Measurements from ENCODE around the gene KIF26B. TPM values are rescaled to one million over a fixed set of nuclear protein-coding genes. Genes with fewer than 3 reads are reported as not detected.

Gene KIF26B
- total and polyA plus RNA-seq, 2 of the 4 experiments (the other 2 are of a cell fraction) = 0.53 to 0.54 TPM

- no peak overlapping the region for H3K9ac ChIP-seq (ENCODE audit: low read depth, low read length)
- in situ Hi-C loops (cut with MboI; ENCODE audit: low sequenced_read_pairs) (no loop called here), dilution Hi-C loops (cut with HindIII; ENCODE audit: low sequenced_read_pairs, unreplicated experiment) (no loop called here), intact Hi-C loops (cut with micrococcal nuclease) (no loop called here)
- no peaks in the 10 kb centered on the region for H3K9me1 ChIP-seq (ENCODE audit: insufficient read depth, low read length)
- no peaks in the 10 kb centered on the region for H4K20me1 ChIP-seq (ENCODE audit: insufficient read depth, low read length)
- H3K27me3 ChIP-seq (ENCODE audit: control insufficient read depth, insufficient read depth, low read length) = no peaks in the 10 kb centered on the region
- ChIA-PET CTCF (no interaction called here), POLR2A (ENCODE audit: unreplicated experiment) (interaction anchor here (0.7 kb wide), 1 partner anchor 11 kb away, joined by 5 read pairs; no protein-coding TSS in a partner anchor)
- no peak for TF ChIP-seq SMC3 (IDR thresholded peaks at IDR 0.05; ENCODE audit: low read depth, low read length)
- no peak overlapping the region for H3K27ac ChIP-seq (ENCODE audit: insufficient read depth, low read length)
- no peaks in the 10 kb centered on the region for H3K36me3 ChIP-seq (ENCODE audit: control insufficient read depth, insufficient read depth, low read length)
- no CpG with 5 or more reads among the region's 4 CpGs for WGBS, 2 experiments (ENCODE audit: extremely low coverage in 2 of 2, insufficient read length in 1 of 2)
- no TSS peak for BruUV-seq (replicated peaks)
- H3K56ac ChIP-seq (ENCODE audit: extremely low read depth, insufficient read depth, low read length) = no peak overlapping the region
- H3K4me2 ChIP-seq (ENCODE audit: low read depth, low read length) = no peak overlapping the region
- H4K5ac ChIP-seq (ENCODE audit: low read depth, low read length) = no peak overlapping the region
- H2AK9ac ChIP-seq (replicated peaks; ENCODE audit: low read depth, low read length, poor library complexity) = no peak overlapping the region
- H3K14ac ChIP-seq (replicated peaks; ENCODE audit: low read depth, low read length) = no peak overlapping the region
- no peak overlapping the region for H2BK120ac ChIP-seq (ENCODE audit: low read depth, low read length)
- no peak overlapping the region for H3K4me3 ChIP-seq (ENCODE audit: insufficient read depth, low read depth, low read length)
- H4K8ac ChIP-seq (ENCODE audit: low read depth in 2 of 2, low read length in 2 of 2) = no peak overlapping the region
- H3K18ac ChIP-seq (ENCODE audit: low read depth, low read length) = no peak overlapping the region
- no peak overlapping the region for H2BK15ac ChIP-seq (ENCODE audit: low read depth, low read length)
- no peaks in the 10 kb centered on the region for H3K79me1 ChIP-seq (ENCODE audit: low read depth in 1 of 2, low read length in 2 of 2)
- H2BK5ac ChIP-seq (ENCODE audit: low read depth, low read length, poor library complexity, severe bottlenecking) = no peak overlapping the region
- no peaks in the 10 kb centered on the region for H3K4me1 ChIP-seq (ENCODE audit: control insufficient read depth, insufficient read depth, low read length)
- no peak overlapping the region for H2AFZ ChIP-seq (replicated peaks; ENCODE audit: low read length, poor library complexity)
- H4K91ac ChIP-seq (ENCODE audit: insufficient read depth, low read depth, low read length) = no peak overlapping the region
- no peak overlapping the region for H3K4ac ChIP-seq (ENCODE audit: low read depth, low read length)
- DNase-seq (no peak), ATAC-seq (ENCODE audit: low read depth) (no peak)
- no peak overlapping the region for H2AK5ac ChIP-seq (ENCODE audit: low read depth, low read length)
- no peak overlapping the region for H3K23ac ChIP-seq (ENCODE audit: low read depth, low read length)
- H2BK20ac ChIP-seq (ENCODE audit: low read depth, low read length) = no peak overlapping the region
- peaks cover 3% of the 10 kb centered on the region; the same call in 1 of the 2 replicates for H3K9me3 ChIP-seq (ENCODE audit: control insufficient read depth, insufficient read depth, low read length)
Measured at GRCh38 chr1:245278846-245279245, 124.1 kb downstream of the KIF26B start.

Measured in IMR-90 (cell line).